ENCODE measurements around the gene TTC23L. TPM values are rescaled to one million over a fixed set of nuclear protein-coding genes. Genes with fewer than 3 reads are reported as not detected.

The TTC23L gene
- total and polyA plus RNA-seq, 2 experiments from 2014 or later = 2.2 to 2.3 TPM

DNA sequence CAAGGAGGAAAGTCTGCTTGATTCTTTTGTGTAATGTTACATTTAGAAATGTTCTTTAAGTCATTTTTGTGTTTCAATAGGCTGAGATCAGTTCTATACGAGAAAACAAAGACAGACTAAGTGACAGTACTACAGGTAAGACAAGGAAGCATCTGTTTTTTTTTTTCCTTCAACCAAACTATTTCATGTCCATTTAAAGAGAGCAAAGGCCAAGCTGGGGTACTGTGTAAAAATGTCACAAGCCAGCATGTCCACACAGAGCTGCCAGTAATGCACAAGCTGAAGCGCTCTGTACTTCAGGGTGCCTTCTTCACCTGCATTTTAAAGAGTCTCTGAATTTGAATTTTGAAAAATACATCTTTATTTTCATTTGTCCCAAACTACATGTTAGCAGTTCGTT, 20.2 kb upstream of the TTC23L start:
- no peak overlapping the region for H2AFZ ChIP-seq
- Mint-ChIP-seq H3K4me1 (no peaks in the 10 kb centered on the region), H3K27ac (no peak overlapping the region), H3K9me3 (no peaks in the 10 kb centered on the region), H3K27me3 (ENCODE audit: insufficient read depth, low read depth, poor library complexity) (no peaks in the 10 kb centered on the region), H3K36me3 (ENCODE audit: low read depth) (peaks cover 55% of the 10 kb centered on the region), H3K4me3 (no peak overlapping the region)
- H3F3A ChIP-seq (replicated peaks; ENCODE audit: low read depth) = no peaks in the 10 kb centered on the region
- H3K4me3 ChIP-seq = no peak overlapping the region
- H3K9me2 ChIP-seq (ENCODE audit: insufficient read depth) = no peaks in the 10 kb centered on the region
- H4K20me1 ChIP-seq (replicated peaks; ENCODE audit: insufficient read depth) = no peaks in the 10 kb centered on the region
- no peaks in the 10 kb centered on the region for H3K27me3 ChIP-seq (ENCODE audit: insufficient read depth)
- peaks cover 47% of the 10 kb centered on the region for H3K36me3 ChIP-seq (ENCODE audit: insufficient read depth)
- DNase-seq (ENCODE audit: low spot score) = no peak
- no peaks in the 10 kb centered on the region for H3K4me1 ChIP-seq (ENCODE audit: insufficient read depth)
- no peaks in the 10 kb centered on the region for H3K79me2 ChIP-seq (replicated peaks; ENCODE audit: insufficient read depth)
- H3K27ac ChIP-seq (ENCODE audit: low read depth) = no peak overlapping the region
- no peak for ATAC-seq
- TF ChIP-seq ZNF331 (CRISPR knock-in tag; IDR thresholded peaks at IDR 0.05; ENCODE audit: low read depth) (no peak), STAT1 (IDR thresholded peaks at IDR 0.05; ENCODE audit: unreplicated experiment) (no peak), EZH2 (IDR thresholded peaks at IDR 0.05; ENCODE audit: low read depth, unreplicated experiment) (no peak), EZH2phosphoT487 (IDR thresholded peaks at IDR 0.05; ENCODE audit: unreplicated experiment) (no peak), NANOG (IDR thresholded peaks at IDR 0.05; ENCODE audit: borderline replicate concordance) (no peak)
- TF ChIP-seq, protein P1, sequence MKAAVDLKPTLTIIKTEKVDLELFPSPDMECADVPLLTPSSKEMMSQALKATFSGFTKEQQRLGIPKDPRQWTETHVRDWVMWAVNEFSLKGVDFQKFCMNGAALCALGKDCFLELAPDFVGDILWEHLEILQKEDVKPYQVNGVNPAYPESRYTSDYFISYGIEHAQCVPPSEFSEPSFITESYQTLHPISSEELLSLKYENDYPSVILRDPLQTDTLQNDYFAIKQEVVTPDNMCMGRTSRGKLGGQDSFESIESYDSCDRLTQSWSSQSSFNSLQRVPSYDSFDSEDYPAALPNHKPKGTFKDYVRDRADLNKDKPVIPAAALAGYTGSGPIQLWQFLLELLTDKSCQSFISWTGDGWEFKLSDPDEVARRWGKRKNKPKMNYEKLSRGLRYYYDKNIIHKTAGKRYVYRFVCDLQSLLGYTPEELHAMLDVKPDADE (IDR thresholded peaks at IDR 0.05) = no peak
- TF ChIP-seq, protein P2, sequence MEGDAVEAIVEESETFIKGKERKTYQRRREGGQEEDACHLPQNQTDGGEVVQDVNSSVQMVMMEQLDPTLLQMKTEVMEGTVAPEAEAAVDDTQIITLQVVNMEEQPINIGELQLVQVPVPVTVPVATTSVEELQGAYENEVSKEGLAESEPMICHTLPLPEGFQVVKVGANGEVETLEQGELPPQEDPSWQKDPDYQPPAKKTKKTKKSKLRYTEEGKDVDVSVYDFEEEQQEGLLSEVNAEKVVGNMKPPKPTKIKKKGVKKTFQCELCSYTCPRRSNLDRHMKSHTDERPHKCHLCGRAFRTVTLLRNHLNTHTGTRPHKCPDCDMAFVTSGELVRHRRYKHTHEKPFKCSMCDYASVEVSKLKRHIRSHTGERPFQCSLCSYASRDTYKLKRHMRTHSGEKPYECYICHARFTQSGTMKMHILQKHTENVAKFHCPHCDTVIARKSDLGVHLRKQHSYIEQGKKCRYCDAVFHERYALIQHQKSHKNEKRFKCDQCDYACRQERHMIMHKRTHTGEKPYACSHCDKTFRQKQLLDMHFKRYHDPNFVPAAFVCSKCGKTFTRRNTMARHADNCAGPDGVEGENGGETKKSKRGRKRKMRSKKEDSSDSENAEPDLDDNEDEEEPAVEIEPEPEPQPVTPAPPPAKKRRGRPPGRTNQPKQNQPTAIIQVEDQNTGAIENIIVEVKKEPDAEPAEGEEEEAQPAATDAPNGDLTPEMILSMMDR (conservative IDR thresholded peaks at IDR 0.05; ENCODE audit: low read depth in 2 of 2) = no peak
- TF ChIP-seq, protein P3, sequence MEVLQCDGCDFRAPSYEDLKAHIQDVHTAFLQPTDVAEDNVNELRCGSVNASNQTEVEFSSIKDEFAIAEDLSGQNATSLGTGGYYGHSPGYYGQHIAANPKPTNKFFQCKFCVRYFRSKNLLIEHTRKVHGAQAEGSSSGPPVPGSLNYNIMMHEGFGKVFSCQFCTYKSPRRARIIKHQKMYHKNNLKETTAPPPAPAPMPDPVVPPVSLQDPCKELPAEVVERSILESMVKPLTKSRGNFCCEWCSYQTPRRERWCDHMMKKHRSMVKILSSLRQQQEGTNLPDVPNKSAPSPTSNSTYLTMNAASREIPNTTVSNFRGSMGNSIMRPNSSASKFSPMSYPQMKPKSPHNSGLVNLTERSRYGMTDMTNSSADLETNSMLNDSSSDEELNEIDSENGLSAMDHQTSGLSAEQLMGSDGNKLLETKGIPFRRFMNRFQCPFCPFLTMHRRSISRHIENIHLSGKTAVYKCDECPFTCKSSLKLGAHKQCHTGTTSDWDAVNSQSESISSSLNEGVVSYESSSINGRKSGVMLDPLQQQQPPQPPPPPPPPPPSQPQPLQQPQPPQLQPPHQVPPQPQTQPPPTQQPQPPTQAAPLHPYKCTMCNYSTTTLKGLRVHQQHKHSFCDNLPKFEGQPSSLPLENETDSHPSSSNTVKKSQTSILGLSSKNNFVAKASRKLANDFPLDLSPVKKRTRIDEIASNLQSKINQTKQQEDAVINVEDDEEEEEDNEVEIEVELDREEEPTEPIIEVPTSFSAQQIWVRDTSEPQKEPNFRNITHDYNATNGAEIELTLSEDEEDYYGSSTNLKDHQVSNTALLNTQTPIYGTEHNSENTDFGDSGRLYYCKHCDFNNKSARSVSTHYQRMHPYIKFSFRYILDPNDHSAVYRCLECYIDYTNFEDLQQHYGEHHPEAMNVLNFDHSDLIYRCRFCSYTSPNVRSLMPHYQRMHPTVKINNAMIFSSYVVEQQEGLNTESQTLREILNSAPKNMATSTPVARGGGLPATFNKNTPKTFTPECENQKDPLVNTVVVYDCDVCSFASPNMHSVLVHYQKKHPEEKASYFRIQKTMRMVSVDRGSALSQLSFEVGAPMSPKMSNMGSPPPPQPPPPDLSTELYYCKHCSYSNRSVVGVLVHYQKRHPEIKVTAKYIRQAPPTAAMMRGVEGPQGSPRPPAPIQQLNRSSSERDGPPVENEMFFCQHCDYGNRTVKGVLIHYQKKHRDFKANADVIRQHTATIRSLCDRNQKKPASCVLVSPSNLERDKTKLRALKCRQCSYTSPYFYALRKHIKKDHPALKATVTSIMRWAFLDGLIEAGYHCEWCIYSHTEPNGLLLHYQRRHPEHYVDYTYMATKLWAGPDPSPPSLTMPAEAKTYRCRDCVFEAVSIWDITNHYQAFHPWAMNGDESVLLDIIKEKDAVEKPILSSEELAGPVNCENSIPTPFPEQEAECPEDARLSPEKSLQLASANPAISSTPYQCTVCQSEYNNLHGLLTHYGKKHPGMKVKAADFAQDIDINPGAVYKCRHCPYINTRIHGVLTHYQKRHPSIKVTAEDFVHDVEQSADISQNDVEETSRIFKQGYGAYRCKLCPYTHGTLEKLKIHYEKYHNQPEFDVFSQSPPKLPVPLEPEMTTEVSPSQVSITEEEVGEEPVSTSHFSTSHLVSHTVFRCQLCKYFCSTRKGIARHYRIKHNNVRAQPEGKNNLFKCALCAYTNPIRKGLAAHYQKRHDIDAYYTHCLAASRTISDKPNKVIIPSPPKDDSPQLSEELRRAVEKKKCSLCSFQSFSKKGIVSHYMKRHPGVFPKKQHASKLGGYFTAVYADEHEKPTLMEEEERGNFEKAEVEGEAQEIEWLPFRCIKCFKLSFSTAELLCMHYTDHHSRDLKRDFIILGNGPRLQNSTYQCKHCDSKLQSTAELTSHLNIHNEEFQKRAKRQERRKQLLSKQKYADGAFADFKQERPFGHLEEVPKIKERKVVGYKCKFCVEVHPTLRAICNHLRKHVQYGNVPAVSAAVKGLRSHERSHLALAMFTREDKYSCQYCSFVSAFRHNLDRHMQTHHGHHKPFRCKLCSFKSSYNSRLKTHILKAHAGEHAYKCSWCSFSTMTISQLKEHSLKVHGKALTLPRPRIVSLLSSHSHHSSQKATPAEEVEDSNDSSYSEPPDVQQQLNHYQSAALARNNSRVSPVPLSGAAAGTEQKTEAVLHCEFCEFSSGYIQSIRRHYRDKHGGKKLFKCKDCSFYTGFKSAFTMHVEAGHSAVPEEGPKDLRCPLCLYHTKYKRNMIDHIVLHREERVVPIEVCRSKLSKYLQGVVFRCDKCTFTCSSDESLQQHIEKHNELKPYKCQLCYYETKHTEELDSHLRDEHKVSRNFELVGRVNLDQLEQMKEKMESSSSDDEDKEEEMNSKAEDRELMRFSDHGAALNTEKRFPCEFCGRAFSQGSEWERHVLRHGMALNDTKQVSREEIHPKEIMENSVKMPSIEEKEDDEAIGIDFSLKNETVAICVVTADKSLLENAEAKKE (CRISPR knock-in tag; IDR thresholded peaks at IDR 0.05) = no peak
- H3K4me2 ChIP-seq = no peak overlapping the region
